Measurements from ENCODE around the gene SSH3. TPM values are rescaled to one million over a fixed set of nuclear protein-coding genes. Genes with fewer than 3 reads are reported as not detected.

Gene SSH3
- total and polyA plus RNA-seq, 2 of the 4 experiments (the other 2 are of a cell fraction) = 7.3 to 26.7 TPM

GRCh38 chr11:67321313-67321871 lies 18.1 kb downstream of the SSH3 start:
- Histone ChIP-seq H4K91ac (ENCODE audit: insufficient read depth, low read depth, low read length) (no peak overlapping the region), H4K8ac (ENCODE audit: low read depth in 2 of 2, low read length in 2 of 2) (no peak overlapping the region), H3K36me3 (ENCODE audit: control insufficient read depth, insufficient read depth, low read length) (no peaks in the 10 kb centered on the region), H3K4me2 (ENCODE audit: low read depth, low read length) (no peak overlapping the region), H3K4me3 (ENCODE audit: insufficient read depth, low read depth, low read length) (no peak overlapping the region), H3K79me1 (ENCODE audit: low read depth in 1 of 2, low read length in 2 of 2) (no peaks in the 10 kb centered on the region; a peak in 1 of 4 replicates), H2AK5ac (ENCODE audit: low read depth, low read length) (no peak overlapping the region), H2BK5ac (ENCODE audit: low read depth, low read length, poor library complexity, severe bottlenecking) (no peak overlapping the region), H2BK15ac (ENCODE audit: low read depth, low read length) (no peak overlapping the region), H3K9ac (ENCODE audit: low read depth, low read length) (no peak overlapping the region), H3K9me3 (ENCODE audit: control insufficient read depth, insufficient read depth, low read length) (no peaks in the 10 kb centered on the region), H3K4ac (ENCODE audit: low read depth, low read length) (no peak overlapping the region), H3K18ac (ENCODE audit: low read depth, low read length) (no peak overlapping the region), H3K56ac (ENCODE audit: extremely low read depth, insufficient read depth, low read length) (no peak overlapping the region), H2BK120ac (ENCODE audit: low read depth, low read length) (no peak overlapping the region), H2BK20ac (ENCODE audit: low read depth, low read length) (no peak overlapping the region), H4K20me1 (ENCODE audit: insufficient read depth, low read length) (peaks cover 6% of the 10 kb centered on the region; the same call in 1 of the 2 replicates), H2AFZ (replicated peaks; ENCODE audit: low read length, poor library complexity) (no peak overlapping the region), H3K9me1 (ENCODE audit: insufficient read depth, low read length) (peaks cover 3% of the 10 kb centered on the region; the same call in 1 of the 2 replicates), H4K5ac (ENCODE audit: low read depth, low read length) (no peak overlapping the region), H3K4me1 (ENCODE audit: control insufficient read depth, insufficient read depth, low read length) (0 out of 2 replicates have a peak, but pooled peaks cover 2% of the 10 kb centered on the region), H3K23ac (ENCODE audit: low read depth, low read length) (no peak overlapping the region), H3K27ac (ENCODE audit: insufficient read depth, low read length) (no peak overlapping the region), H2AK9ac (replicated peaks; ENCODE audit: low read depth, low read length, poor library complexity) (no peak overlapping the region), H3K27me3 (ENCODE audit: control insufficient read depth, insufficient read depth, low read length) (no peaks in the 10 kb centered on the region), H3K14ac (replicated peaks; ENCODE audit: low read depth, low read length) (no peak overlapping the region)
- ATAC-seq (ENCODE audit: low read depth) (no peak), DNase-seq (no peak)
- WGBS, 2 experiments (ENCODE audit: extremely low coverage in 2 of 2, insufficient read length in 1 of 2) = 100% methylated on average over 1 of the region's 6 CpGs; no CpG with 5 or more reads in 1 of the 2 experiments
- in situ Hi-C loops (cut with MboI; ENCODE audit: low sequenced_read_pairs) (no loop called here), dilution Hi-C loops (cut with HindIII; ENCODE audit: low sequenced_read_pairs, unreplicated experiment) (no loop called here), intact Hi-C loops (cut with micrococcal nuclease) (no loop called here)
- ChIA-PET POLR2A (ENCODE audit: unreplicated experiment) (no interaction called here), CTCF (no interaction called here)
- TF ChIP-seq MAFK (IDR thresholded peaks at IDR 0.05; ENCODE audit: low read depth, low read length) (no peak), MXI1 (IDR thresholded peaks at IDR 0.05; ENCODE audit: borderline replicate concordance, low read depth, low read length) (no peak)
- BruUV-seq (replicated peaks) = no TSS peak
